Ovary (tissue), 9 donors: ENCODE measurements around the gene RHEB. TPM values are rescaled to one million over a fixed set of nuclear protein-coding genes. Genes with fewer than 3 reads are reported as not detected.
A peak's percentile ranks its signal among the peaks of the same experiment; 100 is the strongest.

Experiments
- DNase-seq, 5 donors: peaks; one replicate each; pipeline ENCODE4 v3.0.0-alpha.2; 2019 to 2020
- H3K27ac ChIP-seq, 2 donors: fragments of 200-600 bp; one replicate each; pipeline versions ENCODE4 v1.5.1 to v1.8.0; 2019 to 2022
- H3K27me3 ChIP-seq: fragments of 200-600 bp; one replicate; pipeline ENCODE4 v1.8.0; 2022
- H3K36me3 ChIP-seq: fragments of 200-600 bp; sonication (generic); one replicate; pipeline ENCODE4 v1.5.1; 2019
- H3K4me1 ChIP-seq: one replicate; pipeline ENCODE4 v1.8.1; 2013; ENCODE audit warnings: mild to moderate bottlenecking, moderate library complexity; ENCODE audit not compliant: insufficient read depth
- H3K4me3 ChIP-seq: fragments of 200-600 bp; sonication (generic); one replicate; pipeline ENCODE4 v1.5.1; 2017
- H3K9me3 ChIP-seq, 2 donors: fragments of 200-600 bp in 1 of 2; sonication (generic) in 1 of 2; one replicate each; pipeline versions ENCODE4 v1.5.1 to v1.8.1; 2013 to 2019; ENCODE audit warnings: mild to moderate bottlenecking in 1 of 2, moderate library complexity in 1 of 2
- EP300 ChIP-seq: sonication (generic); formaldehyde crosslinking; IDR thresholded peaks from one replicate; pipeline ENCODE4 v1.6.1; 2017; ENCODE audit warnings: antibody characterized with exemption
- POLR2A ChIP-seq: fragments of 450-650 bp; IDR thresholded peaks from one replicate; pipeline ENCODE4 v1.6.1; 2017; ENCODE audit warnings: antibody characterized with exemption, mild to moderate bottlenecking, moderate library complexity
- WGBS, 3 donors: extraction: QIAGEN DNeasy Blood & Tissue Kit in 1 of 3; methylation state at CpG; one replicate each; pipeline versions ENCODE4 v1.1.5 to v1.1.7; 2013 to 2017; 5-methylcytosine and 5-hydroxymethylcytosine counted together
- intact Hi-C, 4 donors: fragments of 100-400 bp; cut with DNase I; formaldehyde crosslinking; loops; one replicate each; pipeline versions ENCODE4 v1.11.0 to v1.15.1; 2022 to 2023
- polyA plus RNA-seq, 2 donors: library from polyadenylated mRNA; stranded (reverse); fragments of 200-250 nt in 1 of 2; fragments of 350-450 nt in 1 of 2; fragmentation: Illumina TruSeq in 1 of 2; extraction: RNeasy Lipid Tissue Mini Kit (QIAGEN cat#74804) in 1 of 2; gene quantifications; one replicate each; pipeline ENCODE4 v1.2.3, GENCODE V29; 2013 to 2014
- total RNA-seq, 7 donors: library from RNA; depleted of rRNA in 2 of 7; stranded (reverse); fragments of >200 nt in 2 of 7; fragmentation: NEBNext Ultra II Directional in 3 of 7; extraction: Animal tissue kit (Norgen Biotek cat#: 25700) in 3 of 7; gene quantifications; one replicate each; pipeline versions ENCODE4 v1.1.0 to v1.2.4, GENCODE V29; 2016 to 2023
- TF ChIP-seq, protein P1 (sequence below), 3 donors: fragments of 450-650 bp in 2 of 3; fragments of 200-600 bp in 1 of 3; IDR thresholded peaks; one replicate each; pipeline versions ENCODE4 v1.5.1 to v1.8.0; 2016 to 2022; ENCODE audit warnings: antibody characterized with exemption in 3 of 3, mild to moderate bottlenecking in 1 of 3
- donor health status: DM: no; HTN: no; CAD: no; lungs with moderate emphysema.
- donor health status: DM: no; HTN: no; CAD: no.
- donor health status: Bipolar disorder and iron deficiency.
- donor health status: DM: yes; HTN: yes; CAD: no.
- donor health status: DM: no; HTN: no; CAD: no.
- donor health status: DM: yes; HTN: yes; CAD: no.

RHEB gene
- total and polyA plus RNA-seq, 9 donors: 77.6 to 167 (median 91.8) TPM

DNA sequence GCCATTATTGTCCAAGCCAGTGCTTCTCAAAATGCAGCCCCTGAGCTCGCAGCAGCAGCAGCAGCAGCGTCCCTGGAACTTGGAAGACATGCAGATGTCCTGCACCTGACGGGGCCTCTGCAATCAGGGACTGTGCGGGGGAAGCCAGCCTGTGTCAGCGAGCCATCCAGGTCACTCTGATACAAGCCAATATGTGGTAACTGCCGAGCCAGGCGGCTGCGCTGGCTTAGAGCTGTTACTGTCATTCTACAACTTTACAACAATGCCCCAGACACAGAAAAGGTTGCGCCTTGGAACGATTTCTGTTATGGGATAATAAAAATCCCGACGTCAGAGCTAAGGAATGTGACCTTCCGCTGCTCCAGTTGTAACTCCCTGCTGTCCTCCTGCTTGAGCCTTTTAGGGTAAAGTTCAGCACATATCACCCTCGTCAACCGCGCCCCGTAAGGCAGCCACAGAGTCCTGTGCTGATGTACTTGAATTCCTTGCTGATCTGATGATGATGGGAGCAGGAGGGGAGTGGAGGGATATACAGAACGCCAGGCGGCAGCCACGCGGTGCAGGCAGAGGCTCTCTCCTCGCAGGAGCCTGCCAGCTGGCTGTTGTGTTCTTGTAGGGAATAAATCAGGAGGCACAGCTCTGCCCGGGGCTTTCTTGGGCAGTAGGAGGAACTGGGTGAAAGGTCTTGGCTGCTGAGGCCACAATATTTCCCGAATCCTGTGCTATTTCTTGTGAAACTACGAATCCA, 59.8 kb downstream of the RHEB start:
- Histone ChIP-seq H3K4me1 (peaks cover 13% of the 10 kb centered on the region), H3K36me3 (no peaks in the 10 kb centered on the region), H3K27me3 (no peaks in the 10 kb centered on the region), H3K27ac (peak overlapping the region; percentile 59 to 80), H3K4me3 (peak overlapping the region; percentile 17), H3K9me3 (no peaks in the 10 kb centered on the region)
- TF ChIP-seq EP300: peak; percentile 91
- peak; percentile 13 for TF ChIP-seq POLR2A
- TF ChIP-seq, protein P1, sequence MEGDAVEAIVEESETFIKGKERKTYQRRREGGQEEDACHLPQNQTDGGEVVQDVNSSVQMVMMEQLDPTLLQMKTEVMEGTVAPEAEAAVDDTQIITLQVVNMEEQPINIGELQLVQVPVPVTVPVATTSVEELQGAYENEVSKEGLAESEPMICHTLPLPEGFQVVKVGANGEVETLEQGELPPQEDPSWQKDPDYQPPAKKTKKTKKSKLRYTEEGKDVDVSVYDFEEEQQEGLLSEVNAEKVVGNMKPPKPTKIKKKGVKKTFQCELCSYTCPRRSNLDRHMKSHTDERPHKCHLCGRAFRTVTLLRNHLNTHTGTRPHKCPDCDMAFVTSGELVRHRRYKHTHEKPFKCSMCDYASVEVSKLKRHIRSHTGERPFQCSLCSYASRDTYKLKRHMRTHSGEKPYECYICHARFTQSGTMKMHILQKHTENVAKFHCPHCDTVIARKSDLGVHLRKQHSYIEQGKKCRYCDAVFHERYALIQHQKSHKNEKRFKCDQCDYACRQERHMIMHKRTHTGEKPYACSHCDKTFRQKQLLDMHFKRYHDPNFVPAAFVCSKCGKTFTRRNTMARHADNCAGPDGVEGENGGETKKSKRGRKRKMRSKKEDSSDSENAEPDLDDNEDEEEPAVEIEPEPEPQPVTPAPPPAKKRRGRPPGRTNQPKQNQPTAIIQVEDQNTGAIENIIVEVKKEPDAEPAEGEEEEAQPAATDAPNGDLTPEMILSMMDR (IDR thresholded peaks at IDR 0.05): peak in 2 of 3 donors; percentile 22 to 48
- intact Hi-C loops: loop anchor here in 2 of 4 donors (5.0 kb wide), 2 partner anchors 172 to 297 kb away; no protein-coding TSS in a partner anchor
- peak; percentile 84 to 90 (median 87) for DNase-seq
- WGBS, 3 donors: 1 to 4% (median 2%) methylated on average over 24 to 25 of the region's 25 CpGs

DNA sequence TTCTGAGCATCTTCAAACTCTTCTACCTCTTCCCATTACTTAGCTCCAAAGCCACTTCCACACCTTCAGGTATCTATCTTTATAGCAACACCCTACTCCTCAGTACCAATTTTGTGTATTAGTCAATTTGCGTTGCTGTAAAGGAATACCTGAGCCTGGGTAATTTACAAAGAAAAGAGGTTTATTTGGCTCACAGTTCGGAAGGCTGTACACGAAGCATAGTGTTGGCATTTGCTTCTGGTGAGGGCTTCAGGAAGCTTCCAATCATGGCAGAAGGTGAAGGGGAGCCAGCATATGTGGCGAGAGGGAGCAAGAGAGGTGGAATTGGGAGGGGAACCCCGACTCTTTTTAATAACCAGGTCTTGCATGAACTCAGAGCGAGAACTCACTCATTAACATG, 62.2 kb downstream of the RHEB start:
- no peak for TF ChIP-seq EP300
- no peak for TF ChIP-seq POLR2A
- TF ChIP-seq, protein P1 (IDR thresholded peaks at IDR 0.05): no peak
- Histone ChIP-seq H3K9me3 (no peaks in the 10 kb centered on the region), H3K36me3 (no peaks in the 10 kb centered on the region), H3K4me1 (peaks cover 13% of the 10 kb centered on the region), H3K27me3 (no peaks in the 10 kb centered on the region), H3K4me3 (no peak overlapping the region), H3K27ac (no peak overlapping the region)
- no peak for DNase-seq
- intact Hi-C loops: loop anchor here in 2 of 4 donors (5.0 kb wide), 2 partner anchors 175 to 300 kb away; no protein-coding TSS in a partner anchor
- WGBS, 3 donors: 96 to 97% (median 96%) methylated on average over 6 of the region's 6 CpGs

DNA sequence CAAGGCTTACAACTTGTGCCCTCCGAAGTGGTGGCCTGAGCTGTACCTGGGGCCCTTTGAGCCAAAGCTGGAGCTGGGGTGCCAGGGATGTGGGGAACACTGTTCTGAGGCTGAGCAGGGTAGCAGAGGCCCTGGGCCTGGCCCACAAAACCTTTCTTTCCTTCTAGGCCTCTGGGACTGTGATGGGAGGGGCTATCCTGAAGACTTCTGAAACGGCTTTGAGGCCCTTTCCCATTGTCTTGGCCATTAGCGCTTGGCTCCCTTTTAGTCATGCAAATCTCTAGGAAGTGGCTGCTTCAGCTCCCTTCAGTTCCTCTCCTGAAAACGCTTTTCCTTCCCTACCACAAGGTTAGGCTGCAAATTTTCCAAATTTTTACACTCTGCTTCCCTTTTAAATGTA, 62.9 kb downstream of the RHEB start:
- WGBS, 3 donors: 90 to 91% (median 90%) methylated on average over 4 of the region's 4 CpGs
- no peaks in the 10 kb centered on the region for H3K9me3 ChIP-seq
- peaks cover 13% of the 10 kb centered on the region for H3K4me1 ChIP-seq
- DNase-seq: peak in 1 of 5 donors; percentile 12
- no peak overlapping the region for H3K27ac ChIP-seq
- intact Hi-C loops: loop anchor here in 2 of 4 donors (5.0 kb wide), 2 partner anchors 176 to 301 kb away; no protein-coding TSS in a partner anchor
- H3K36me3 ChIP-seq: no peaks in the 10 kb centered on the region
- TF ChIP-seq EP300 (no peak), POLR2A (no peak)
- TF ChIP-seq, protein P1 (IDR thresholded peaks at IDR 0.05): no peak
- H3K27me3 ChIP-seq: no peaks in the 10 kb centered on the region
- no peak overlapping the region for H3K4me3 ChIP-seq

DNA sequence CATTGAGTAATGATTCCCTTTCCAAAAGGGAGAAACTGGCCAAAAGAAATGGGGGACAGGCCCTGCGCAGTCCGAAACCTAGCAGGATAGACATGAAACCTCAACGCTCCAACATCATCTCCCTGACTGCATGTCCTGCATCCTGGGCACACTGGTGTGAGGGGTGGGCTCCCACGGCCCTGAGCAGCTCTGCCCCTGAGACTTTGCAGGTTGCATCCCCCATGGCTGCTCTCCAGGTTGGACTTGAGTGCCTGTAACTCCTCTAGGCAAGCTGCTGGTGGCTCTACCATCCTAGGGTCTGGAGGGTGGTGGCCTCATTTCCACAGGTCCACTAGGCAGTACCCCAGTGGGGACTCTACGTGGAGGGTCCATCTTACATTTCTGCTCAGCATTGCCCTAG, 63.4 kb downstream of the RHEB start:
- no peaks in the 10 kb centered on the region for H3K36me3 ChIP-seq
- peak in 1 of 5 donors; percentile 13 for DNase-seq
- no peaks in the 10 kb centered on the region for H3K27me3 ChIP-seq
- TF ChIP-seq, protein P1 (IDR thresholded peaks at IDR 0.05): no peak
- TF ChIP-seq EP300 (no peak), POLR2A (no peak)
- WGBS, 3 donors: 90 to 100% (median 96%) methylated on average over 5 of the region's 5 CpGs
- no peaks in the 10 kb centered on the region for H3K9me3 ChIP-seq
- intact Hi-C loops: loop anchor here in 2 of 4 donors (5.0 kb wide), 2 partner anchors 176 to 301 kb away; no protein-coding TSS in a partner anchor
- H3K4me1 ChIP-seq: peaks cover 11% of the 10 kb centered on the region
- H3K4me3 ChIP-seq: no peak overlapping the region
- H3K27ac ChIP-seq: no peak overlapping the region
